ENCODE data around the gene TEKT1.
A peak's percentile ranks its signal among the peaks of the same experiment; 100 is the strongest.
"Not testable (repeated sequence)": the region's sequence is repeated elsewhere in the genome, so short reads cannot be mapped to it uniquely, and the experiment has no call there.

Gene TEKT1

GRCh38 chr17:6831661-6832263 lies at the start of gene TEKT1:
TSS of gene TEKT1 (minus strand) at chr17:6831729. CDS start at chr17:6830376, 1,353 bp downstream.
- peak; percentile 37 to 53 for DNase-seq (ENCODE audit: low read depth in 2 of 2)

- DNase-seq (ENCODE audit: low read depth in 2 of 2) = not testable (repeated sequence)
Measured at GRCh38 chr17:6879221-6879975, 47.9 kb upstream of the TEKT1 start.

- not testable (repeated sequence) for DNase-seq (ENCODE audit: low read depth in 2 of 2)
Measured at GRCh38 chr17:6875276-6875675, 43.7 kb upstream of the TEKT1 start.

GRCh38 chr17:6872936-6873335 lies 41.4 kb upstream of the TEKT1 start:
- DNase-seq (ENCODE audit: low read depth in 2 of 2) = no peak

GRCh38 chr17:6870841-6871240 lies 39.3 kb upstream of the TEKT1 start:
- DNase-seq (ENCODE audit: low read depth in 2 of 2) = no peak

GRCh38 chr17:6868582-6868981 lies 37.1 kb upstream of the TEKT1 start:
- DNase-seq (ENCODE audit: low read depth in 2 of 2) = no peak

GRCh38 chr17:6867849-6868248 lies 36.3 kb upstream of the TEKT1 start:
- no peak for DNase-seq (ENCODE audit: low read depth in 2 of 2)

- no peak for DNase-seq (ENCODE audit: low read depth in 2 of 2)
Measured at GRCh38 chr17:6862825-6863224, 31.3 kb upstream of the TEKT1 start.

- no peak for DNase-seq (ENCODE audit: low read depth in 2 of 2)
Measured at GRCh38 chr17:6862122-6862521, 30.6 kb upstream of the TEKT1 start.

- DNase-seq (ENCODE audit: low read depth in 2 of 2) = no peak
Measured at GRCh38 chr17:6857904-6858303, 26.4 kb upstream of the TEKT1 start.

GRCh38 chr17:6857336-6857735 lies 25.8 kb upstream of the TEKT1 start:
- DNase-seq (ENCODE audit: low read depth in 2 of 2) = no peak

GRCh38 chr17:6856051-6856450 lies 24.5 kb upstream of the TEKT1 start:
- no peak for DNase-seq (ENCODE audit: low read depth in 2 of 2)

GRCh38 chr17:6853764-6854442 lies 22.4 kb upstream of the TEKT1 start:
- DNase-seq (ENCODE audit: low read depth in 2 of 2) = no peak

GRCh38 chr17:6848545-6849179 lies 17.1 kb upstream of the TEKT1 start:
- DNase-seq (ENCODE audit: low read depth in 2 of 2) = not testable (repeated sequence)

- not testable (repeated sequence) for DNase-seq (ENCODE audit: low read depth in 2 of 2)
Measured at GRCh38 chr17:6846138-6846537, 14.6 kb upstream of the TEKT1 start.

- not testable (repeated sequence) for DNase-seq (ENCODE audit: low read depth in 2 of 2)
Measured at GRCh38 chr17:6844406-6844805, 12.9 kb upstream of the TEKT1 start.

GRCh38 chr17:6843241-6843880 lies 11.8 kb upstream of the TEKT1 start:
- no peak for DNase-seq (ENCODE audit: low read depth in 2 of 2)

- DNase-seq (ENCODE audit: low read depth in 2 of 2) = not testable (repeated sequence)
Measured at GRCh38 chr17:6841769-6842168, 10.2 kb upstream of the TEKT1 start.

- DNase-seq (ENCODE audit: low read depth in 2 of 2) = no peak
Measured at GRCh38 chr17:6830383-6830986, 1.0 kb downstream of the TEKT1 start.

GRCh38 chr17:6823011-6823442 lies 8.5 kb downstream of the TEKT1 start:
- no peak for DNase-seq (ENCODE audit: low read depth in 2 of 2)

GRCh38 chr17:6818938-6819337 lies 12.6 kb downstream of the TEKT1 start:
- DNase-seq (ENCODE audit: low read depth in 2 of 2) = no peak
